KMS-11 (cell line): Measurements from ENCODE around the gene HDAC7.

Experiments used
- H2AFZ ChIP-seq: fragments of 200-600 bp; sonication (generic); 2 replicates; pipeline ENCODE4 v1.6.1; 2016; ENCODE audit warnings: antibody characterized with exemption, mixed run types, low read depth
- H3K27ac ChIP-seq: fragments of 200-600 bp; sonication (generic); 2 replicates; pipeline ENCODE4 v1.6.1; 2016; ENCODE audit warnings: mild to moderate bottlenecking, mixed run types
- H3K27me3 ChIP-seq: fragments of 200-600 bp; sonication (generic); 2 replicates; pipeline ENCODE4 v1.6.1; 2017; ENCODE audit warnings: mild to moderate bottlenecking, low read depth, mixed run types, moderate library complexity; ENCODE audit not compliant: insufficient read depth
- H3K36me3 ChIP-seq: fragments of 200-600 bp; sonication (generic); 2 replicates; pipeline ENCODE4 v1.6.1; 2017; ENCODE audit warnings: mild to moderate bottlenecking, mixed run types; ENCODE audit not compliant: insufficient read depth
- H3K4me1 ChIP-seq: fragments of 200-600 bp; sonication (generic); 2 replicates; pipeline ENCODE4 v1.6.1; 2016; ENCODE audit warnings: mild to moderate bottlenecking, low read depth, mixed run types; ENCODE audit not compliant: poor library complexity, severe bottlenecking
- H3K4me2 ChIP-seq: fragments of 200-600 bp; sonication (generic); 2 replicates; pipeline ENCODE4 v1.7.0; 2016; ENCODE audit warnings: mild to moderate bottlenecking, mixed run types
- H3K4me3 ChIP-seq: fragments of 200-600 bp; sonication (generic); IDR thresholded peaks from 2 replicates; pipeline ENCODE4 v1.6.1; 2017; ENCODE audit warnings: low read depth, low read length, mixed read lengths; ENCODE audit not compliant: insufficient read depth
- H3K79me2 ChIP-seq: fragments of 200-600 bp; sonication (generic); 2 replicates; pipeline ENCODE4 v1.6.1; 2016; ENCODE audit warnings: low read depth, mixed run types; ENCODE audit not compliant: insufficient read depth
- H3K9ac ChIP-seq: fragments of 200-600 bp; sonication (generic); 2 replicates; pipeline ENCODE4 v1.6.1; 2016; ENCODE audit warnings: mild to moderate bottlenecking, mixed run types
- H4K20me1 ChIP-seq: fragments of 200-600 bp; sonication (generic); 2 replicates; pipeline ENCODE4 v1.6.1; 2016; ENCODE audit warnings: mild to moderate bottlenecking, mixed run types; ENCODE audit not compliant: insufficient read depth
- TF ChIP-seq, protein P1 (sequence below): fragments of 200-600 bp; sonication (generic); conservative IDR thresholded peaks from 2 replicates; pipeline ENCODE4 v1.6.1; 2017; ENCODE audit warnings: low read depth, mild to moderate bottlenecking, antibody characterized with exemption, low read length, moderate library complexity, mixed read lengths

The HDAC7 gene

DNA sequence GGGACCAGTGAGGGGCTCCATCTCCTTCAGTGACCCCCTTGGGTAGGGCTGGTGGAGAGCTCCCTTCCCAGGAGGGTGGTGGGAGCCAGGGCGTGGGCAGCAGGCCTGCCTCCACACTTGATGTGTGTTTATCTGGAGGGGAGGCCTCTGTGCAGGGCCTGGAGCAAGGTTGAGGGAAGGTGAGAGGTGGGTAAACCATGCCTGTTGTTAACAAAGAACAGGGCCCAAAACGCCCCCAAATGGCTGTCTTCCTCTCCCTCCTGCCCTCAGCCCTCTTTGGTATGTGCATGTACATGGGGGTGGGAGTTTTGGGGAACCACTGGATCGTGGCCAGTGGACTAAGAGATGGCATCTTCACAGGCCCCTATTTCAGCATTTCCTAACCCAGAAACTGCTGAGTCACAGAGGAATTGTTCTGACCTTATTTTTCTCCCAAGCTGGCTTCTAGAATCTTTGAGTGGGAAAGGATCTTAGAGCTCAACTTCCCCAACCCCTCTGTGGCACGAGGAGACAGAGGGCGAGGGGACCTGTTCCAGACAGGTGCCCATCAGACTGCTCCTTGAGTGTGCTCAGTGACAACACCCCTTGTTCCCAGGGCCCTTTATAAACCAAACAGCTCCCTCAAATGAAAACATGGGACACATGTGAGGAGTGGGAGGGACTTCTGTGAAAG lies 43.1 kb downstream of the HDAC7 start:
- TF ChIP-seq, protein P1, sequence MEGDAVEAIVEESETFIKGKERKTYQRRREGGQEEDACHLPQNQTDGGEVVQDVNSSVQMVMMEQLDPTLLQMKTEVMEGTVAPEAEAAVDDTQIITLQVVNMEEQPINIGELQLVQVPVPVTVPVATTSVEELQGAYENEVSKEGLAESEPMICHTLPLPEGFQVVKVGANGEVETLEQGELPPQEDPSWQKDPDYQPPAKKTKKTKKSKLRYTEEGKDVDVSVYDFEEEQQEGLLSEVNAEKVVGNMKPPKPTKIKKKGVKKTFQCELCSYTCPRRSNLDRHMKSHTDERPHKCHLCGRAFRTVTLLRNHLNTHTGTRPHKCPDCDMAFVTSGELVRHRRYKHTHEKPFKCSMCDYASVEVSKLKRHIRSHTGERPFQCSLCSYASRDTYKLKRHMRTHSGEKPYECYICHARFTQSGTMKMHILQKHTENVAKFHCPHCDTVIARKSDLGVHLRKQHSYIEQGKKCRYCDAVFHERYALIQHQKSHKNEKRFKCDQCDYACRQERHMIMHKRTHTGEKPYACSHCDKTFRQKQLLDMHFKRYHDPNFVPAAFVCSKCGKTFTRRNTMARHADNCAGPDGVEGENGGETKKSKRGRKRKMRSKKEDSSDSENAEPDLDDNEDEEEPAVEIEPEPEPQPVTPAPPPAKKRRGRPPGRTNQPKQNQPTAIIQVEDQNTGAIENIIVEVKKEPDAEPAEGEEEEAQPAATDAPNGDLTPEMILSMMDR = no peak
- Histone ChIP-seq H3K4me2 (peak overlapping the region; percentile 76; the same call in 1 of the 2 replicates), H2AFZ (no peak overlapping the region), H3K4me1 (peaks cover 70% of the 10 kb centered on the region), H3K9ac (peak overlapping the region; percentile 34; the same call in 1 of the 2 replicates), H3K79me2 (peaks cover 6% of the 10 kb centered on the region; the same call in 1 of the 2 replicates), H3K27me3 (no peaks in the 10 kb centered on the region), H3K27ac (peak overlapping the region; percentile 61; the same call in 1 of the 2 replicates), H4K20me1 (no peaks in the 10 kb centered on the region), H3K4me3 (no peak overlapping the region), H3K36me3 (no peaks in the 10 kb centered on the region)

DNA sequence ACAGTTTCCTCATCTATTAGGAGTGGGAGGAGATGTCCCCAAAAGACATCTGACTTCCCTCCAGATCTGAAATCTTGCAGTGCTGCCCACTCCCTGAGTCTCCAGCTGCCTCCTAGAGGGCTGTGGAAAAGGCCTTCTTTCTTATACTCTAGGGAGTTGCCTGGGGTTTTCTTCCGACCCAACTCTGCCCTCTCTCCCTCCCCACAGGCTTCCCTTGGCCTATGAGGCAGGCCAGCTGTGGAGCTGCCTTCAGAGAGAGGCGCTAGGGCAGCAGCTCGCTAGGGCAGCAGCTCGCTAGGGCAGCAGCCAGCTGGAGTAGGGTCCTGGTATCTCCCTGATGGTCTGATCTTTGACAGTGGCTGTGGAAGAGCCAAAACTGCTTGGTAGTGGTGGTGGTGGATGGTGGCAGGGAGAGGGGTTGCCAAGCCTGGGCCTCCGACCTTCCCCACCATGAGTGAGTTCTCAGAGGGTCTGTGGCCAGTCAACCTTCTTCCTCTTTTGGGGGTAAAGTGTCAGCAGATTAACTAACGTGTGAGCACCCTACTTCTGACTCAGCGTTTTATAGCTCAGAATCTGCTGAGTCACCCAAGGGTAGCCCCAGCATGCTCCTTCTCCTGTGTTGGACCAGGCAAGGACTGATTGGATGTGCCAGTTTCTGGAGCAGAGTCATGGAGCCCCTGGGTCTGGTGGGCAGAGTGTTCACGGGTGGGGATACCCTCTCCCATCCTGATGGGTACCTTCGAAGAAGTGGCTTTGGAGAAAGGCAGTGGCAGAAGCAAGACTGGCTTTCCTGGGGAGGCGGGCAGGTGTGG lies 44.4 kb downstream of the HDAC7 start:
- no peaks in the 10 kb centered on the region for H3K27me3 ChIP-seq
- H3K4me3 ChIP-seq = no peak overlapping the region
- H3K4me2 ChIP-seq = peak overlapping the region; percentile 76; the same call in 1 of the 2 replicates
- H3K79me2 ChIP-seq = peaks cover 6% of the 10 kb centered on the region; the same call in 1 of the 2 replicates
- peaks cover 74% of the 10 kb centered on the region for H3K4me1 ChIP-seq
- H3K9ac ChIP-seq = peak overlapping the region; percentile 8; the same call in 1 of the 2 replicates
- H3K36me3 ChIP-seq = no peaks in the 10 kb centered on the region
- peak overlapping the region; percentile 61; the same call in 1 of the 2 replicates for H3K27ac ChIP-seq
- TF ChIP-seq, protein P1 = no peak
- no peaks in the 10 kb centered on the region for H4K20me1 ChIP-seq
- no peak overlapping the region for H2AFZ ChIP-seq

DNA sequence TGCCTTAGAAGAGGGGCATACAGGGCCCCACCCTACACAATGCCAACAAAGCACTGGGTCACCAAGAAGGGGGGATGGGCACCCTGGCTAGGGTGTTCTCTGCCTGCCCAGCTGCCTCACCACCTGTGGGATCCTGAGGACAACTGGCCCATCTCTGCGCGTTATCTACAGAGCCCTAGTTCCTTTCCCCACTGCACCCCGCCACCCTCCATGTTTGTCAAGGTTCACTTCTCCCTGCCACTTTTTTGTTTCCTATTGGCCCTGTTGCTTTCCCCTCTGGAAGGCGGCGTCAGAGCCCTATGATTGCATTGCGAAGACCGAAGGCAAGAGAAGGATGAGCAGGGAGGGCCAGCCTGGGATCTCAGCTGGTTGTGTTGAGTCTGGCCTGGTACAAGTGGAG lies 45.0 kb downstream of the HDAC7 start:
- Histone ChIP-seq H3K4me1 (peaks cover 79% of the 10 kb centered on the region), H3K9ac (no peak overlapping the region), H3K36me3 (no peaks in the 10 kb centered on the region), H3K27me3 (no peaks in the 10 kb centered on the region), H4K20me1 (no peaks in the 10 kb centered on the region), H3K79me2 (peaks cover 6% of the 10 kb centered on the region; the same call in 1 of the 2 replicates), H3K27ac (no peak overlapping the region; the same call in 1 of the 2 replicates), H2AFZ (no peak overlapping the region), H3K4me3 (no peak overlapping the region), H3K4me2 (peak overlapping the region; percentile 76)
- TF ChIP-seq, protein P1 = no peak

DNA sequence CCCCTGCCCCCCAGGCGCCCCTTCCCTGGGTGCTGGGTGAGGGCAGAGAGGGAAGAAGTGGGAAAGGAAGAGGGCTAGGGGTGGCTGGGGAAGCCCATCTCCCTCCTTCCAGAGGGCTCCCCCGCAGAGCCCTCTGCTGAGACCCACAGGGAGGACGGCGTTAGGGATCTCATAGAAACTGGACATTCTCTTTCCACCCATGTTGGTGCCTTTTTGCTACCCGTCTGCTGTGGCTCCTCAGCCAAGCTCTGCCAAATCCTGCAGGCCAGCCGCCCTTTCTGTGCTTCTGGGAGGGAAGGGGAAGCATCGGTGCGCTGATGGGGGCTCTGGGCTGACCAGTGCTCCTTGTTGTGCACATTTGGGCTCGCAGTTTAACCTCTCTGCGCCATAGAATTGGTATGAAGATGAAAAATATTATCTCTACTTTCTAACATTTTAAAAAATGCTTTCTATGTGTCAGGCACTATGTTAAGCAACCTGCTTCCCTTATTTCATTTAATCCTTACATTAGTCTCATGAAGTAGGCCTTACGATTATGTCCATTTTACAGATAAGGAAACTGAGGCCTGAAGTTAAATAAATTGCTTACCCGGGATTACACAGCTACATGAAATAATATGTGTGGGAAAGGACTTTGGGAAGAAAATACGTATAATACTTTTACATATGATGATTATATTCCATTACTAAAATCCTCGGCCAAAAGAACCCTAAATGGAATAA lies 45.7 kb downstream of the HDAC7 start:
- Histone ChIP-seq H3K36me3 (no peaks in the 10 kb centered on the region), H3K79me2 (peaks cover 6% of the 10 kb centered on the region; the same call in 1 of the 2 replicates), H3K4me2 (peak overlapping the region; percentile 76), H4K20me1 (no peaks in the 10 kb centered on the region), H3K27me3 (no peaks in the 10 kb centered on the region), H3K9ac (peak overlapping the region; percentile 63; the same call in 1 of the 2 replicates), H3K4me3 (no peak overlapping the region), H2AFZ (peak overlapping the region; percentile 55), H3K4me1 (peaks cover 72% of the 10 kb centered on the region), H3K27ac (peak overlapping the region; percentile 57; the same call in 1 of the 2 replicates)
- TF ChIP-seq, protein P1 = no peak
